ENCODE data around the gene CSNK1A1L. TPM values are rescaled to one million over a fixed set of nuclear protein-coding genes. Genes with fewer than 3 reads are reported as not detected.

The CSNK1A1L gene
- total and polyA plus RNA-seq, 10 of the 15 experiments (the other 5 are each of a cell fraction or from before 2014, with no cell fraction given) = not detected

- TF ChIP-seq ZBTB11 (CRISPR knock-in tag; IDR thresholded peaks at IDR 0.05) (no peak), SUZ12 (IDR thresholded peaks at IDR 0.05; ENCODE audit: unreplicated experiment) (no peak), RELA (IDR thresholded peaks at IDR 0.05; ENCODE audit: borderline replicate concordance, partially characterized antibody) (no peak), ATF3 (IDR thresholded peaks at IDR 0.05; ENCODE audit: borderline replicate concordance, extremely low read depth, low read depth, low read length) (no peak), CREM (IDR thresholded peaks at IDR 0.05; ENCODE audit: low read depth) (no peak), SIX5 (IDR thresholded peaks at IDR 0.05; ENCODE audit: low read depth, low read length, severe bottlenecking) (no peak)
Measured at GRCh38 chr13:37123337-37123736, 17.9 kb upstream of the CSNK1A1L start (continued).

DNA sequence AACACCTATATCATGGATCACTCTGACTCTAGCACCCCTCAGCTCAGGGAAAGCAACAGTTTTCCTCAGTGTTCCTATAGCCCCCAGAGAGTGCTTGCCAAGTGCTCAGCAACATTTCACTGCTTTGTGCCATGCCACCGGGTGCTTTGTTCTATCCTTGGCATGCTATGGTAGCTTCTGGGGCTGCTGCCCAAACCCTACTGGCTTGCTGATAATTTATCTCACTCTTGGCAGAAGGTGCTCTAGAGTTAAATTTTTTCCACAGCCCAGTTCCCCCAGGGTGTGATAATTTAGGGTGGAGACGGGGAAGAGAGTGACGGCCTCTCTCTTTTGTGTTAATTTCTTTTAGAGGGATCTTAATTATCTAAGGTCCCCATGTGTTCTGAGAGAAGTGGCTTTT, 12.6 kb upstream of the CSNK1A1L start:
- Histone ChIP-seq H3K9ac (ENCODE audit: control insufficient read depth, insufficient read depth, low read length) (no peak overlapping the region), H3K27ac (ENCODE audit: control insufficient read depth, insufficient read depth) (no peak overlapping the region), H3K9me3 (replicated peaks; ENCODE audit: control insufficient read depth, insufficient read depth, low read length) (no peaks in the 10 kb centered on the region), H3K36me3 (ENCODE audit: control insufficient read depth in 2 of 2, insufficient read depth in 2 of 2, low read length in 1 of 2) (no peaks in the 10 kb centered on the region), H3K4me3 (no peak overlapping the region), H3K27me3 (replicated peaks in 1 of 2; ENCODE audit: control insufficient read depth in 2 of 2, insufficient read depth in 2 of 2, low read length in 1 of 2) (no peaks in the 10 kb centered on the region), H3K4me1 (ENCODE audit: control insufficient read depth, insufficient read depth, low read length) (no peaks in the 10 kb centered on the region), H2AFZ (ENCODE audit: control insufficient read depth, low read depth, low read length) (no peak overlapping the region), H3K79me2 (ENCODE audit: control insufficient read depth, insufficient read depth, low read length) (no peaks in the 10 kb centered on the region), H3K4me2 (ENCODE audit: control insufficient read depth, insufficient read depth) (no peak overlapping the region), H4K20me1 (ENCODE audit: control insufficient read depth, insufficient read depth) (no peaks in the 10 kb centered on the region)
- intact Hi-C loops (cut with micrococcal nuclease; ENCODE audit: unreplicated experiment) (no loop called here), in situ Hi-C loops (cut with MboI) (no loop called here)
- 20% methylated on average over 3 of the region's 3 CpGs for WGBS (ENCODE audit: insufficient coverage, insufficient replicate concordance, low lambda C conversion rate, missing lambda C conversion rate)
- SMC1A ChIA-PET (ENCODE audit: uncharacterized antibody, unreplicated experiment) = interaction anchor here (0.9 kb wide), 1 partner anchor 13 kb away, joined by 3 read pairs; no protein-coding TSS in a partner anchor
- ATAC-seq (no peak), DNase-seq (ENCODE audit: low read depth, low spot score) (no peak), FAIRE-seq (no peak)
- POLR2A ChIA-PET = no interaction called here
- CTCF ChIA-PET = no interaction called here
- no TSS peak for BruUV-seq (replicated peaks)
- RAD21 ChIA-PET (ENCODE audit: unreplicated experiment) = no interaction called here
- no peak for TF ChIP-seq POLR2AphosphoS2 (IDR thresholded peaks at IDR 0.05; ENCODE audit: low read depth, low read length)
- TF ChIP-seq RCOR1 (conservative IDR thresholded peaks at IDR 0.05; ENCODE audit: low read depth, low read length) = no peak
- TF ChIP-seq ZNF274 (IDR thresholded peaks at IDR 0.05; ENCODE audit: insufficient read depth, insufficient read length) = no peak
- TF ChIP-seq, protein P1, sequence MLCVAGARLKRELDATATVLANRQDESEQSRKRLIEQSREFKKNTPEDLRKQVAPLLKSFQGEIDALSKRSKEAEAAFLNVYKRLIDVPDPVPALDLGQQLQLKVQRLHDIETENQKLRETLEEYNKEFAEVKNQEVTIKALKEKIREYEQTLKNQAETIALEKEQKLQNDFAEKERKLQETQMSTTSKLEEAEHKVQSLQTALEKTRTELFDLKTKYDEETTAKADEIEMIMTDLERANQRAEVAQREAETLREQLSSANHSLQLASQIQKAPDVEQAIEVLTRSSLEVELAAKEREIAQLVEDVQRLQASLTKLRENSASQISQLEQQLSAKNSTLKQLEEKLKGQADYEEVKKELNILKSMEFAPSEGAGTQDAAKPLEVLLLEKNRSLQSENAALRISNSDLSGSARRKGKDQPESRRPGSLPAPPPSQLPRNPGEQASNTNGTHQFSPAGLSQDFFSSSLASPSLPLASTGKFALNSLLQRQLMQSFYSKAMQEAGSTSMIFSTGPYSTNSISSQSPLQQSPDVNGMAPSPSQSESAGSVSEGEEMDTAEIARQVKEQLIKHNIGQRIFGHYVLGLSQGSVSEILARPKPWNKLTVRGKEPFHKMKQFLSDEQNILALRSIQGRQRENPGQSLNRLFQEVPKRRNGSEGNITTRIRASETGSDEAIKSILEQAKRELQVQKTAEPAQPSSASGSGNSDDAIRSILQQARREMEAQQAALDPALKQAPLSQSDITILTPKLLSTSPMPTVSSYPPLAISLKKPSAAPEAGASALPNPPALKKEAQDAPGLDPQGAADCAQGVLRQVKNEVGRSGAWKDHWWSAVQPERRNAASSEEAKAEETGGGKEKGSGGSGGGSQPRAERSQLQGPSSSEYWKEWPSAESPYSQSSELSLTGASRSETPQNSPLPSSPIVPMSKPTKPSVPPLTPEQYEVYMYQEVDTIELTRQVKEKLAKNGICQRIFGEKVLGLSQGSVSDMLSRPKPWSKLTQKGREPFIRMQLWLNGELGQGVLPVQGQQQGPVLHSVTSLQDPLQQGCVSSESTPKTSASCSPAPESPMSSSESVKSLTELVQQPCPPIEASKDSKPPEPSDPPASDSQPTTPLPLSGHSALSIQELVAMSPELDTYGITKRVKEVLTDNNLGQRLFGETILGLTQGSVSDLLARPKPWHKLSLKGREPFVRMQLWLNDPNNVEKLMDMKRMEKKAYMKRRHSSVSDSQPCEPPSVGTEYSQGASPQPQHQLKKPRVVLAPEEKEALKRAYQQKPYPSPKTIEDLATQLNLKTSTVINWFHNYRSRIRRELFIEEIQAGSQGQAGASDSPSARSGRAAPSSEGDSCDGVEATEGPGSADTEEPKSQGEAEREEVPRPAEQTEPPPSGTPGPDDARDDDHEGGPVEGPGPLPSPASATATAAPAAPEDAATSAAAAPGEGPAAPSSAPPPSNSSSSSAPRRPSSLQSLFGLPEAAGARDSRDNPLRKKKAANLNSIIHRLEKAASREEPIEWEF (IDR thresholded peaks at IDR 0.05; ENCODE audit: insufficient replicate concordance, low read depth, low read length) = no peak
